Measurements from ENCODE around the gene LYPD6B.

Gene LYPD6B

GRCh38 chr2:149115781-149116180, 77.3 kb downstream of the LYPD6B start:
- no peak for DNase-seq (ENCODE audit: low read depth, low spot score)

DNA sequence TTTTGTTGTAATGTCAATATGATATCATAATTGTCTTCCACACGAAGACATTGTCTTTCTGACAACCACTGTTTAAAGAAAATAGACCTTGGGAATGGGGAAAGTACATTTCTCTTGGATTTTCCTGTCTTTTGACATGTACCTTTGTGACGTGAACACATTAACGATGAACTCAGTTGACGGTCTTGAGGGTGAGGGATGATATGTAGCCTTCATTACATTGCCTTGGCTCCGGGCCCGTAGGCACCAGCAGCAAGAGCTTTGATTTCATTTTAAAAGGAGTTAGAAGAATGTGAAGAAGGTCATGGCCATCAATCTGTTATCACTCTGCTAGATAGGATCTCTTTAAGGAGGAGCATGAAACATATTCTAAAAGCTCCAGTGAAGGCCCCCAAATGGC, 80.9 kb downstream of the LYPD6B start:
- no peak for DNase-seq (ENCODE audit: low read depth, low spot score)

GRCh38 chr2:149122516-149122915, 84.0 kb downstream of the LYPD6B start:
- DNase-seq (ENCODE audit: low read depth, low spot score) = no peak

DNA sequence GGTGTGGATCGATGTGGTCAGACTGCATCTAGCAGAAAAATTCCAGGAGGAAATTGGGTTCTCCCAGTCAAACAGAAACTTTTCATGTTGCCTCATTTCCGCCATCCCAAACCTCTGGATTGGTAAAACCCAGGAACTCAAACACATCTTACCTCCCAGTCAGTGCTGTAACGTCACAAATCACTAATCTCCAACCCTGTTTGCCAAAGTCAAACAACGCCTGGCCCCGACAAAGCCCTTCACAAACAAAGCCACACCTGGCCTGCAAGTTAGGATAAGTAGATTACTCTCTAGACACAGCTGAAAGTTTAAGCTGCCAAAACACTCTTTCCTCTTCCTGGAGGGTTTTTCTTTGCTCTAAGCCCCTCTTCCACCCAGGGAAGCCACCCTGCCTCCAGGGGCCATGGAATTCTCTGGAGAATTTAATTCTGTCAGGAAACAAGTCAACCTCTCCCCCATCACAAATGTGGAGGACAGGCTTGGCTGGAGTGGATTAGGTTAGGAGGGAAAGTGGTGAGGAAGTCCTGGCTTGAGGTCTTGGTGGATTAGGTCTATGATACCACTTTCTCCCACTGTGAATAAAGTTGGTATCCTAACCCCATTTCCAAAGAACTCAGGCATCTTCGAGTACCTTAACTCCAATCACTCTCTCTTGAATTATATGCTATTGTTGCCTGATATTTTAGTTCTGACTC, 86.7 kb downstream of the LYPD6B start:
- no peak for DNase-seq (ENCODE audit: low read depth, low spot score)

DNA sequence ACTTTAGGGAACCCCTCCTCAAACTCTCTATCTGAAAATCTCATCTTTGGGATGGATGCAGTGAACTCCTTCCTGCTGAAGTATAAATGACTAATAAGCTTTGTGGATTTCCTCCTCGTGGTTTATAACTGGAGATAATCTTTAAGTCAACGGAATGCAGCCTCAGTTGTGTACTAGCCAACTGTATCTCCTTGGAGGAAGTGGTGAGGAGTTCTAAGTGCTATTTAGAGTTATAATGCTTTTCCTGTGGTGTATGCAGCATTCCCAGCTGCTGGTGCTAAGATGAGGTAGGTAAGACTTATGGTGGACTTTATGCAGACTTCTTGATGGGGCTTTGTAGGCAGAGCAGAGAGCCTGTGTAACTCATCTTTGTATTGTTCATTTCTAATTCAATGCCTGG, 90.9 kb downstream of the LYPD6B start:
- DNase-seq (ENCODE audit: low read depth, low spot score) = no peak

DNA sequence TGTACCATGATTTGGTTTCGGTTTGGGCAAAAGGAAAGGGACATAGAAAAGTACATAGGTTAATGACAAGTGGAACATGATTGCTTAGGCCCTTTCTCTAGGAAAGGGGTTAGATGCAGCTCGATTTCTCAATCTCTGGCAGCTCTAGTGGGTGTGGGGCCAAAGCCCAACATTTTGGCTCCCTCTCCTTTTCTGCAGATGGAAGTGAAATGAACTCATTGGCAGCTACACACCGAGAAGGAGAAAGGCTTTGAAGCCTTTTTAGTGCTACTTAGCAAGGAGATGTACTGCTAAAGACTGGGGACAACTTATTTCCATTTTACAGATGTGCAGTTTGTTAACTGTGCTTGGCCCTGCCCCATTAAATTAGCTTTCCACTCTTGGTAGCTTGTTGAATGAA, 93.8 kb downstream of the LYPD6B start:
- DNase-seq (ENCODE audit: low read depth, low spot score) = no peak

DNA sequence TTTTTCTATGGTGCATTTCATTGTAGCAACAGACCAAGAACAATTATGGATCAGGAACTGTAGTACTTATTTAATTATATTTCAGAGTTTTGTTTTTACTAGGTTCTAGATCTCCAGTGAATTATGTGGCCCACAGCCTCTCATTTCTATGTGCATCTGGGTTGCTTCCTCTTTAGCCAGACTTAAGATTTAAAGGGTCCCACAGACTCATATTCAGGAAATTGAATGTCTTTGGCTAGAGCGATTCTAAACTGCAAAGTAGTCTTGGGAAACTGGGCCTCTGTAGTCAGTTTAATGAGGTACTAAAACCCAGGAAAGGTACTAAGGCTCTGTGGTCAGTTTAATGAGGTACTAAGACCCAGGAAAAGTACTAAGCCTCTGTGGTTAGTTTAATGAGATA, 94.4 kb downstream of the LYPD6B start:
- no peak for DNase-seq (ENCODE audit: low read depth, low spot score)

- DNase-seq (ENCODE audit: low read depth, low spot score) = no peak
Observed at GRCh38 chr2:149134335-149134923, 95.9 kb downstream of the LYPD6B start.

DNA sequence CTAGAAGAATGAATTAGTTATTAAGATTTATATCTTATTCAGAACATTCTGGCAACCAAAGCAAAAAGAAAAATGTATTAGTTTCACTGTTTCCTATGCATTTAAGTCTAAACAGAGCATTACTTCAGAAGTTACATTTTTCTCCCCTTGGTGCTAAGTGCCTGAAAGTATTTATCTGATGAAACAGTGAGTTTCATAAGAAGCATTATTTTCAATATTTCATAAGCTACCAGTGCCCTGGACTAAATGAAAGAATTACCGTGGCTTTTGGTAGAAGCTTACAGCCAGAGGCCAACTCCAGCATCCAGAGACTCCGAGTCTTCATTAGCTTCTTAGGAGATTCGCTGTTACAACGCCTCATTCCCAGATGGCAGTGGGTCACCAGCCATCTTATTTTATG, 97.6 kb downstream of the LYPD6B start:
- no peak for DNase-seq (ENCODE audit: low read depth, low spot score)

GRCh38 chr2:149141046-149141445, 102.5 kb downstream of the LYPD6B start:
- DNase-seq (ENCODE audit: low read depth, low spot score) = no peak

DNA sequence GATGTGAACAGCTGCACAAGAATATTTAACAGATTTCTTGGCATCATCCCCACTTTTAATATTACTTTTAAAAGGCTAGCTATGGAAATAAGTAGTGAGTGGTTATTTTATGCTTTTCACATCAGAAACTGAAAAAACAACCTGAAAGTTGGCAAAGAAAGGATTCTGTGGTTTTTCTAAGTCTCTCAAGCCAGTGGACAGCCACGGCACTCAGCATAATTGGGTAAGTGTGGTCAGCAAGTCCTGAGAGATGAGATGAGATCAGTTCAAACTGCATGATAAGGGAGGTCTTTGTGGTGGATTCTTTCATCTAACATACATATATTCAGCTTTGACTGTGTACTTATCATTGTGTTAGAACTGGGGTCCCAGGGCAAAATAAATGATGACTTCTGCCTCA, 105.2 kb downstream of the LYPD6B start:
- DNase-seq (ENCODE audit: low read depth, low spot score) = no peak

- no peak for DNase-seq (ENCODE audit: low read depth, low spot score)
Observed at GRCh38 chr2:149145314-149146295, 107.1 kb downstream of the LYPD6B start.

- DNase-seq (ENCODE audit: low read depth, low spot score) = no peak
Observed at GRCh38 chr2:149146876-149147275, 108.4 kb downstream of the LYPD6B start.

DNA sequence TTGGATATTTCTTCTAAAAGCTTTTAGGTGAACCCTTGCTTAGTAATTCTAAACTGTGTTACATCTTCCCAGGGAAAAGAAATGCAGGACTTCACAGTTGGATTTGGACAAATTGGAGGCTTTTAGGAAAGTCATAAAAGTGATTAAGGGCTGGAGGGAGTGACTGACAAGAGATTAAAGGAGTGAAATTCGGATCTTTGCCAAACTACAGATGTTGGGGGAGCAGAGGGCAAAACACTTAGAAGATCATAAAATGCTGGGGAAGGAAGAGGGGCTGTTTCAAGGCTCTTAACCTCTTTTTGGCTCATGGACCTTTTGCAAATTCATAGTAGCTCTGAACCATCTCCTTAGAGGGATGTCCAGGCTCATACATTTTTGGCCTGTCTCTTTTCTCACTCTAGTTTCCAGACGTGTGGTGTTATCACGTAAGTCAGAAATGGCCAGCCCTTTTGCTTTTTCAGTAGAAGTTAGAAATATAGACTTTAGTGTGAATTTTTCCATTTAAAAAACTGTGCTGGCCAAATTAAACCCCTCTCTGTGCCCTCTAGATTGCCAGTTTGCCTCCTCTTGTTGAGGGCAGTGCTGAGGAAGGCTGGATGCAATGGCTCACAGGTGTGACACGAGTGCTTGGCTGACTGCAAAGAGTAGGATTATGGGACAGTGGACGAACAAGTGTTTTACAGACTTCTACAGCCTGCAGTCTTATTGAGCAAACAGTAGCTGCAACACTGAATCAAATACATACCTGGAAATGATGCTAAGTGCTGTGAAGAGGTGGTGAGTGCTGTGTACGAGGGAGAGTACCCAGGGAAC, 109.9 kb downstream of the LYPD6B start:
- DNase-seq (ENCODE audit: low read depth, low spot score) = no peak

- no peak for DNase-seq (ENCODE audit: low read depth, low spot score)
Observed at GRCh38 chr2:149149007-149149297, 110.5 kb downstream of the LYPD6B start.

DNA sequence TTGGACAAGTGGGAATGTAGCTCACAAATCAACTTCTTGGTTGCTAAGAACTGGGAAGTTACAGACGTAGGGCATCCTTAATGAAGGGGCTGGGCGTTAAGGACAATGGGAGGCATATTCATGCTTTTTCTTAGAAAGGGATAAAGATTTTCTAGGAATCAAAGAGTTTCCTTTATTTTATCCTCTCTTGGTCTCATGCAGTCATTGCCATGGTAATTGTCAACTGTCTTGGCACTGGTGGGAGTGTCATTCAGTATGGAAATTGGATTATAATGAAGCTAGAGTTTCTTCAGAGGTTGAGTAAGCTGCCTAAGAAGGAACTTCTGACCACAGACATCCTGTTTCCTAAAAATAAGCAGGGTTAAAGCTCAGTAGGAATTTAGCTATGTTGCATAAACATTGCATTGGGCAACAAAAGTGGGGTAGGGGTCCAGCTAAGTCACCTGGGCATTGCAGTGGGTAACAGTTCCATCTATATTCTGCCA, 114.0 kb downstream of the LYPD6B start:
- no peak for DNase-seq (ENCODE audit: low read depth, low spot score)

DNA sequence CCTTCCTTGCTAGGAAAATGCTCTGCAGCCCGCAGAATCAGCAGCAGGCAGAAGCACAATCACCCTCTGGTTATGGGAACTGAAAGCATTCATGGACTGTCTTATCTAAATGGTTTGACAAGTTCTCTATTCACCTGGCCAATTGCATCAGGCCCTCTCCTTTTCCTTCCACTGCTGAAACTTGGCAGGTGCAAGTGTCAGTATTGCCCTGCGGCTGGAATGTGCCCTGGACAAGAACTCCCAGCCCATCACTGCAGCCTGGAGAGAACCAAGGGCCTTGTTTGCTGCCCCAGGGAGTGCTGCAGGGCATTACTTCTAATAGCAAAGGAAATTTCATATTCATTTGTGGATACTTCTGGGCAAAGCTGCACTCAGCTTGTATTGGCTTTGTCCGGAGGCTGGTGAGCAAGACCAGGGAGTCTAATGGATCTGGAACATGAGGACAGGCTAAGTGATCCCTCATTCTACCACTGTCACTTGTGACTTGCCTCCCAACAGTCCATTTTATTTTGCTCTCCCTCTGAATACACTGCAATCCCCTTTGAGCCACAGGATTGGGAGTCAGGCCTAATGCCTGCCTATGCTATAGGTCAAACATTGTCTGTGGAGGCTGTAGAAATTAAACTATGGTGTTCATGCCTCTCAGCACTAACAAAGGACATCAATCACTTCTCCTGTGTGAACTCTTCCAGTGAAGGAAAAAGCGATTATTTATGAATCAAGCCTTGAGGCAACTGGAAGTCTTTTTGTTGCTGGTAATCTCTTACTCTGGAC, 116.9 kb downstream of the LYPD6B start:
- no peak for DNase-seq (ENCODE audit: low read depth, low spot score)

DNA sequence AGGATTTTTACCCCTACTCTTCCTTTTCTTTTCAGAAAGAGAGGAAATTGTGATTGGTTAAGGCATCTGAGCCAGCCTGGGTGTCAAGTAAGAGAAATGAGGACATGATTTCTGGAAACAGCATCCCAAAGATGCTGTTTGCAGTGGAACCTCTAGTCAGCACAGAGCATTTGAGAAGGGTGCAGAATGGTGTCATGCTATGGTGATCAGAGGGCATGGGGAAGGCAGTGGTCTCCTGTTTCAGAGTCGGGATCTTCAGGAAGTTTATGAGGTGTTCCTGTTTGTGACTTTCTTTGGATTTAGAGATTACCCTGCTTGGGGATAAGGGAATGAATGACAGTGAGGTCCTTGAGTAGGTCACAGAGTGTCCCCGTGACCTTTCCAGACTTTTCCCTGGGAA, 117.5 kb downstream of the LYPD6B start:
- DNase-seq (ENCODE audit: low read depth, low spot score) = no peak

- DNase-seq (ENCODE audit: low read depth, low spot score) = no peak
Observed at GRCh38 chr2:149156971-149157740, 118.7 kb downstream of the LYPD6B start.

DNA sequence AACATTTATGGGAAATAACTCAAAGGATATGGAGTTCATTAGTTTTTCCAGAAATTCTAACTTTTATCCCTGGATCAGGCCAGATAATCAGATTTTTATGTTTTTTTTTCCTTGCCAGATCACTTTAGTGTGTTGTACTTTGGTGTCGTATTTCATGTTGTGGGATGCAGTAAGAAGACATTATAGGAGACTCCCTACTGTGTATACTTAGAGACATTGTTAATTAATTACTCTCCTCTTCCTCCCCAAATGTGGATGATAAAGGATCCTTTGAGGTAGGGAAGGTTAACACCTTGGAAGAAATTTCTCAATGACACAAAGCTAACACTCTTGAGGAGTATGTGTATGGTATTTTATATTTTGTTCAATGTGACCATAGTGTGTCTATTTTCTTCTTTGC, 120.5 kb downstream of the LYPD6B start:
- DNase-seq (ENCODE audit: low read depth, low spot score) = no peak
